Measurements from ENCODE around the gene GPN2. TPM values are rescaled to one million over a fixed set of nuclear protein-coding genes. Genes with fewer than 3 reads are reported as not detected.

Gene GPN2
- total RNA-seq, 1 experiment from 2014 or later: 41.9 TPM

DNA sequence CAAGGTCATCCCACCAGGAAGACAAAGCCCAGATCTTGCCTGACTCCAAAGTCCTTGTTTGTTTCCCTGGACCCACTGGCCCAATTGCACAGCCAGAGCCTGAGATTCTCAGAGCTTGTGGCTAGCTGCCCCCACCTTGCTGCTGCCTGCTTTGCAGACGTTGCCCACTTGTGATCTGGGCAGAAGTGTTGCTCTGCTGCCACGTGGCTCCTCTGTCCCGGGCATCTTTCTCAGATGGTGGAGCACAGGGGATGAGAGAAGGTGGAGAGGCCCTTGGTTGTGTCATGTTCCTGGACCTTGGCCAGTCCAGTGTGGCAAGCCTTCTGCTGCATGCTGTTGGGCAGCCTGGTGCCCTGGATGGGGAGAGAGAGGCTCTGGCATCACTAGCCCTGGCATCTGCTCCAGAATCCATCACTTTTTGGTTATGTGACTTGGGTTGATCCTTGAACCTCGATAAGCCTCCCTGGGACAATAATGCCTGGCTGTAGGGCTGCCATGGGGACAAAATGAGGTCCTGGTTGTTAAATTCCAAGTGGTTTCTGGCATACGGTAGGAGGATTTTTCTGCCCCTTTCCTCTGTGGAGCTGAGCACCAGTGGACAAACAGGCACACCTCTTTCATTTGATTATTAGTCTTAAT, 25.2 kb upstream of the GPN2 start:
- Histone ChIP-seq H3K36me3 (ENCODE audit: control insufficient read depth, insufficient read depth, low read length) (no peaks in the 10 kb centered on the region), H3K27ac (ENCODE audit: low read length) (peak overlapping the region; percentile 81), H3K9me3 (ENCODE audit: control insufficient read depth, insufficient read depth, low read depth, low read length) (no peaks in the 10 kb centered on the region), H3K27me3 (ENCODE audit: control insufficient read depth, insufficient read depth, low read length) (no peaks in the 10 kb centered on the region), H3K4me3 (ENCODE audit: low read depth in 2 of 2, low read length in 2 of 2) (no peak overlapping the region), H3K4me1 (ENCODE audit: control insufficient read depth, insufficient read depth, low read length) (peaks cover 45% of the 10 kb centered on the region)
- TF ChIP-seq POLR2AphosphoS5 (IDR thresholded peaks at IDR 0.05; ENCODE audit: low read depth, low read length) (no peak), REST (IDR thresholded peaks at IDR 0.05; ENCODE audit: insufficient read depth in 1 of 2, low read depth in 2 of 2, low read length in 1 of 2) (no peak), CTCF (IDR thresholded peaks at IDR 0.05) (no peak)
- ChIA-PET CTCF (no interaction called here), POLR2A (interaction anchor here (1.0 kb wide), 1 partner anchor 15 kb away, joined by 3 read pairs; the partner anchor contains the start of gene GPATCH3)
- ATAC-seq (no peak), DNase-seq (ENCODE audit: low read depth, low spot score) (no peak)
- BruUV-seq (replicated peaks): no TSS peak
- intact Hi-C loops (cut with micrococcal nuclease; ENCODE audit: unreplicated experiment) (no loop called here), in situ Hi-C loops (cut with HindIII; ENCODE audit: low pct_unique_long_range_greater_than_20kb, low sequenced_read_pairs) (no loop called here)

DNA sequence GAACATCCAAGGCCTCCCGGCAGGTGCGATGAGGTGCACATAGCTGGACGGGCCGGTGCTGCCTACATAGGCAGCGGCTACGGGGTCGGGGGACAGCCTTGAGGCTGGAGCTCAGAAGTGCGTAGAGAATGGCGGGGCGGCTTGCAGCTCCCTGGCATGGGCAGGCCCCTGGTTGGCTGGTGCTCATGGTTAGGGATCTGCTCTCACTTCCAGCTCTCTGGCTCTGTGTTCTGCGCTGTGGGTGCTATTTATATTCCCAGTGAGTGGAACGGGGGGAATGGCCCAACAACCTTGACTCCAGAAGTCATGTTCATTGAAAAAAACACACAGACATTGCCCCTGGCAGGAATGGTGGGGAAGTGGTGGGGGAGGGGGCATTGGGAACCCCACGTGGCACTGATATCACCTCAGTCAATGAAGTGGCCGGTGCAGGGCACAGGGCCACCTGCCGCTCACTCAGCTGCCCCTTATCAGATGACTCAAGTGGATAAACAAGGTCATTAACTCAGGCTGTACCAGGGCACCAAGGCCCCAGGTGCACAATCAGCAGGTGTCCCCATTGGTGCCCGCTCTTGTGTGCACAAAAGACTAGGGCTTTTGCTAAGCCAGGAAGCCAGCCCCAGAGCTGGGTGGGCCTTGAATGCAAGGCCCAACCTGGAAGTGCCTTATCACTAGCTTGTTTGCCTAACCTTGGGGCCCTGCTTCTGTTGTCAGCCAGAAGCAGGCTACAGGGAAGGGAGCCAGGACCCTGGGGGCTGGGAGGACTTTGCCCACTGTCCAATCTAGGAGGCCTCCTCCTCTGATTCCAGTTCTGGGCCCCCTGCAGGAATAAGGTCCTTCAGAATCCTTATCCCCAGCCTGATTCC, 23.9 kb upstream of the GPN2 start, which contains the start of gene NR0B2:
NR0B2 (minus strand) TSS at position 222 of the 866 bp plus-strand sequence; CDS start at position 187, 35 bp downstream.
- in situ Hi-C loops (cut with HindIII; ENCODE audit: low pct_unique_long_range_greater_than_20kb, low sequenced_read_pairs) (no loop called here), intact Hi-C loops (cut with micrococcal nuclease; ENCODE audit: unreplicated experiment) (no loop called here)
- CTCF ChIA-PET: interaction anchor here (0.6 kb wide), 1 partner anchor 18 kb away, joined by 5 read pairs; no protein-coding TSS in a partner anchor
- DNase-seq (ENCODE audit: low read depth, low spot score): no peak
- POLR2A ChIA-PET: interaction anchor here (0.7 kb wide), 1 partner anchor 290 kb away, joined by 3 read pairs; no protein-coding TSS in a partner anchor
- TF ChIP-seq CTCF (IDR thresholded peaks at IDR 0.05): no peak
- 0 out of 2 replicates have a peak, but pooled peaks have one; percentile 66 for TF ChIP-seq SIN3A (IDR thresholded peaks at IDR 0.05; ENCODE audit: borderline replicate concordance, insufficient read depth, low read depth, low read length)
- peak; percentile 81 for TF ChIP-seq TCF7L2 (IDR thresholded peaks at IDR 0.05; ENCODE audit: low read depth, low read length)
- TF ChIP-seq REST (IDR thresholded peaks at IDR 0.05; ENCODE audit: insufficient read depth in 1 of 2, low read depth in 2 of 2, low read length in 1 of 2): no peak
- TF ChIP-seq POLR2AphosphoS5 (IDR thresholded peaks at IDR 0.05; ENCODE audit: low read depth, low read length): peak; percentile 73
- Histone ChIP-seq H3K4me1 (ENCODE audit: control insufficient read depth, insufficient read depth, low read length) (peaks cover 49% of the 10 kb centered on the region), H3K27me3 (ENCODE audit: control insufficient read depth, insufficient read depth, low read length) (no peaks in the 10 kb centered on the region), H3K36me3 (ENCODE audit: control insufficient read depth, insufficient read depth, low read length) (no peaks in the 10 kb centered on the region), H3K27ac (ENCODE audit: low read length) (peak within 1 kb of the TSS; percentile 83), H3K9me3 (ENCODE audit: control insufficient read depth, insufficient read depth, low read depth, low read length) (no peaks in the 10 kb centered on the region), H3K4me3 (ENCODE audit: low read depth in 2 of 2, low read length in 2 of 2) (peak within 1 kb of the TSS; percentile 2 to 33; a peak in 3 of 4 replicates)
- ATAC-seq: peak; percentile 89
- BruUV-seq (replicated peaks): no TSS peak
